22Rv1 (cell line): Measurements from ENCODE around the gene CYB5B.

ENCODE experiments used
- CTCF ChIP-seq: fragments of 450-650 bp; IDR thresholded peaks from 2 replicates; pipeline ENCODE4 v1.5.1; 2017; ENCODE audit warnings: mild to moderate bottlenecking
- ZFX ChIP-seq: fragments of 450-650 bp; IDR thresholded peaks from 2 replicates; pipeline ENCODE4 v1.6.1; 2017; ENCODE audit warnings: antibody characterized with exemption, borderline replicate concordance

GRCh38 chr16:69466547-69466946 is 42.1 kb downstream of the CYB5B start:
- TF ChIP-seq CTCF (no peak), ZFX (no peak)
